ENCODE measurements around the gene SMG6.

The SMG6 gene

DNA sequence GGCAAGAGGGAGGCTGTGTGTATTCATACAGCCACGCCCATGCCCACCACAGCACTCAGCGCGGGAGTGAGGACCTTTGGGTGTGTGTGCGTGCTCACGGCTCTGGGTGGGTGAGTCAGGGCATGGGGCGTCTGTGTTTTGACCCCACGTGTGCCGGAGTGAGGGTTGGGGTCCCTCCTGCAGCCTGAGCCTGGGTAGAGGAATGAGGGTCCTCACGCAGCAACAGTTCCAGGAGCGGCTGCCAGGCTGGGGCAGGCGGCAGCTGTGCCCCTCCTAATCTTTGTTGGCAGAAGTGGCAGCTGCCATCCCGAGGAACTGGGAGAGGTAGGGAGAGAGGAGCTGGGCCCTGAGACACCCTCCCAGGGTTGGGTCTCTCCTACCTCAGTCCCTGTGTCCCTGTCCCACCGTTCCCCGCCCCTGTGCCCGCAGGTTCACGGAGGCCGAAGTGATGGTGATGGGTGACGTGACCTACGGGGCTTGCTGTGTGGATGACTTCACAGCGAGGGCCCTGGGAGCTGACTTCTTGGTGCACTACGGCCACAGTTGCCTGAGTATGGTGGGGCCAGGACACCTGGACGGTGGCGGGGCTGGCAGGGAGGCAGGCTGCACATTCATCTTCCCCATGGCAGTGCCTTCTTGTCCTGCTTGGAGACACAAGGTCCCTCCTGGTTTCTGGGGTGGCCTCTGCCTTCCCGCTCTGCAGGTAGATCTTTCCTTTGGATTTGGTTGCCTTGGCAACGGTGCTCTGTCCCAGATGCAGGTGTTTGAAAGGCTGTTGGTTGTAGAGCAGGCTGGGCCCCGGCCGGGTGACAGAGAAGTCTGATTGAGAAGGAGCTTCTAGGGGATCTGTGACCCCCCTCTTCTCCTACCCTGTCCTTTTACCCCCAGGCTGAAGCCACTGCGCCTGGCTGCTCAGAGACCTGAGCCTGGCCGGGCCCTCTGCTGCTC is 267.8 kb downstream of the SMG6 start:
- in situ Hi-C loops (cut with MboI; ENCODE audit: low sequenced_read_pairs) = loop anchor here (10.0 to 25.0 kb wide), 2 partner anchors 151 to 324 kb away; partner anchors contain the start of genes TLCD2 and WDR81

DNA sequence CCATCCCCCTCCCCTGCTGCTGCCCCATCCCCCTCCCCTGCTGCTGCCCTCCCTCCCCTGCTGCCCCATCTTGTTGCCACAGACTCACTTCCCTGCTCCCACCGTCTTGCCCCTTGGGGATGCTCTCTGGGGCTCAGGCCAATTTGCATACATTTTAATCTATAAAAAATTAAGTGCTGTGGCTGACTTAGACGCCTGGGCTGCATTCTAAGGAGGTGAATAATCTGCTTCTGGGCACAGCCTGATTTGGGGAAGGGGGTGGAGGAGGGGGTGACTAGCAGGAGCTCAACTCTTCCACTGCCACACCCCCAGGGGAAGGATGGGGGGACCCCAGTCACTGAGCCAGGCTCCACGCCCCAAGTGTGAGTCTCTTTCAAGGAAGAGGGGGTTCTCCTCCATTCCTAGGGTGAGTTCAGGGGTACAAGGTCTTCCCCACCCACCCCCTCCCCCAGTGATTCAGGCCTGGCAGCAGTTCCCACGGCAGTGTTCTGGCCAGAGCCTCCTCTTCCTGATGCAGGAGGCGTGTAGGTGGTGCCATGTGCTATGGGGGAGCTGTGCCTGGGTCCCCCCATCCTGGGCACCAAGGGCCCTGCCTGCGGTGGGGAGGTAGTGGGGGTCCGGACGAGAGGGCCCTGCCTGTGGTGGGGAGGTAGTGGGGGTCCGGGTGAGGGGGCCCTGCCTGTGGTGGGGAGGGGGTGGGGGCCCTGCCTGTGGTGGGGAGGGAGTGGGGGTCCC is 268.6 kb downstream of the SMG6 start:
- in situ Hi-C loops (cut with MboI; ENCODE audit: low sequenced_read_pairs) = loop anchor here (10.0 to 25.0 kb wide), 2 partner anchors 150 to 323 kb away; partner anchors contain the start of genes TLCD2 and WDR81

- in situ Hi-C loops (cut with MboI; ENCODE audit: low sequenced_read_pairs) = loop anchor here (10.0 to 25.0 kb wide), 2 partner anchors 149 to 322 kb away; partner anchors contain the start of genes TLCD2 and WDR81
These were observed 269.4 kb downstream of the SMG6 start for GRCh38 chr17:2034157-2034556.

- in situ Hi-C loops (cut with MboI; ENCODE audit: low sequenced_read_pairs) = loop anchor here (10.0 to 25.0 kb wide), 2 partner anchors 148 to 321 kb away; partner anchors contain the start of genes TLCD2 and WDR81
These were observed 270.4 kb downstream of the SMG6 start for GRCh38 chr17:2033153-2033552.

DNA sequence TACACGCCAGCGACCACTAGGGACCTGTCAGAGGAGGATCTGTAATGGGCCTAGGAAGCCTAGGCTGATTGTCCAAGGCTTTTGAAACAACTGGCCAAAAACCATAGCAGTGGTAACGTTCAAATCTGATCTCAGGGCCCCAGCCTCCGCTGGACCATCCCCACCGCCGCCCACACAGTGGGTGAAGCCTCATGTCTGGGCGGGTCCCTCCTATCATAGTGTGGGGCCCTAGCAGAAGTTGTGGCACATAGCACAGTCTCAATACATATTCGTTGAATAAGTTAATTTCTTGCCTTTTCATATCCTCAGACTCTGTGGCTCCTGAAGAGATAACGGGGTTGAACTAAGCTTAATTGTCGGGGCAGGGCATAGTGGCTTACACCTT is 272.8 kb downstream of the SMG6 start:
- in situ Hi-C loops (cut with MboI; ENCODE audit: low sequenced_read_pairs) = loop anchor here (10.0 to 25.0 kb wide), 2 partner anchors 146 to 318 kb away; partner anchors contain the start of genes TLCD2 and WDR81

GRCh38 chr17:2029911-2030778 is 273.4 kb downstream of the SMG6 start, which contains the start of gene DPH1:
Gene DPH1, plus strand, starts transcription at chr17:2030153. Its CDS starts 17 bp downstream, at chr17:2030170.
- in situ Hi-C loops (cut with MboI; ENCODE audit: low sequenced_read_pairs) = loop anchor here (10.0 to 25.0 kb wide), 2 partner anchors 145 to 318 kb away; partner anchors contain the start of genes TLCD2 and WDR81

DNA sequence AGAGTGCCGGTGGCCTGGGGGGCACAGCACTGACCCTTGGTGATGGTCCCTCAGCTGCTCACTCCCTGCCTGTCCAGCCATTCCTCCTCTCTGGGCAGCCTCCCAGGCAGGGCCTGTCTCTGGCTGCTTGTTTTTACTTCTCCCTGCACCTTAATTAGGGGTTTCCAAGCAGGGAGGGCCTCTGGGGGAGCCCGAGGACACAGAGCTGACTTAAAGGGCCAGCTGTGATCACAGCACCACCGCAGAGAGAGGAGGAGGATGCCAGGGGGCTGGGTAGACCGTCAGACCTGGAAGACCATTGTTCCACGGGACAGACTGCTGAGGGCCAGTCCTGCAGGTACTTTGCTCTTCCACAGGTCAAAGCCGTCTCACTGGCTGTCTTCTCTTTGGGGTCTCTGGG is 274.8 kb downstream of the SMG6 start:
- in situ Hi-C loops (cut with MboI; ENCODE audit: low sequenced_read_pairs) = loop anchor here (25.0 kb wide), 1 partner anchor 316 kb away; the partner anchor contains the start of genes TLCD2 and WDR81

GRCh38 chr17:2028234-2028614 is 275.4 kb downstream of the SMG6 start:
- in situ Hi-C loops (cut with MboI; ENCODE audit: low sequenced_read_pairs) = loop anchor here (25.0 kb wide), 1 partner anchor 316 kb away; the partner anchor contains the start of genes TLCD2 and WDR81

GRCh38 chr17:2027528-2028233 is 275.9 kb downstream of the SMG6 start:
- in situ Hi-C loops (cut with MboI; ENCODE audit: low sequenced_read_pairs) = loop anchor here (25.0 kb wide), 1 partner anchor 315 kb away; the partner anchor contains the start of genes TLCD2 and WDR81

GRCh38 chr17:2025622-2026309 is 277.8 kb downstream of the SMG6 start:
- in situ Hi-C loops (cut with MboI; ENCODE audit: low sequenced_read_pairs) = loop anchor here (25.0 kb wide), 1 partner anchor 313 kb away; the partner anchor contains the start of genes TLCD2 and WDR81

- in situ Hi-C loops (cut with MboI; ENCODE audit: low sequenced_read_pairs) = loop anchor here (25.0 kb wide), 1 partner anchor 313 kb away; the partner anchor contains the start of genes TLCD2 and WDR81
These were observed 278.4 kb downstream of the SMG6 start, which contains the start of gene RTN4RL1 for GRCh38 chr17:2025220-2025621. Gene RTN4RL1, minus strand, starts transcription at chr17:2025334. Its CDS starts 469 bp downstream, at chr17:2024865.

GRCh38 chr17:2024572-2025219 is 278.9 kb downstream of the SMG6 start:
- in situ Hi-C loops (cut with MboI; ENCODE audit: low sequenced_read_pairs) = loop anchor here (25.0 kb wide), 1 partner anchor 312 kb away; the partner anchor contains the start of genes TLCD2 and WDR81

DNA sequence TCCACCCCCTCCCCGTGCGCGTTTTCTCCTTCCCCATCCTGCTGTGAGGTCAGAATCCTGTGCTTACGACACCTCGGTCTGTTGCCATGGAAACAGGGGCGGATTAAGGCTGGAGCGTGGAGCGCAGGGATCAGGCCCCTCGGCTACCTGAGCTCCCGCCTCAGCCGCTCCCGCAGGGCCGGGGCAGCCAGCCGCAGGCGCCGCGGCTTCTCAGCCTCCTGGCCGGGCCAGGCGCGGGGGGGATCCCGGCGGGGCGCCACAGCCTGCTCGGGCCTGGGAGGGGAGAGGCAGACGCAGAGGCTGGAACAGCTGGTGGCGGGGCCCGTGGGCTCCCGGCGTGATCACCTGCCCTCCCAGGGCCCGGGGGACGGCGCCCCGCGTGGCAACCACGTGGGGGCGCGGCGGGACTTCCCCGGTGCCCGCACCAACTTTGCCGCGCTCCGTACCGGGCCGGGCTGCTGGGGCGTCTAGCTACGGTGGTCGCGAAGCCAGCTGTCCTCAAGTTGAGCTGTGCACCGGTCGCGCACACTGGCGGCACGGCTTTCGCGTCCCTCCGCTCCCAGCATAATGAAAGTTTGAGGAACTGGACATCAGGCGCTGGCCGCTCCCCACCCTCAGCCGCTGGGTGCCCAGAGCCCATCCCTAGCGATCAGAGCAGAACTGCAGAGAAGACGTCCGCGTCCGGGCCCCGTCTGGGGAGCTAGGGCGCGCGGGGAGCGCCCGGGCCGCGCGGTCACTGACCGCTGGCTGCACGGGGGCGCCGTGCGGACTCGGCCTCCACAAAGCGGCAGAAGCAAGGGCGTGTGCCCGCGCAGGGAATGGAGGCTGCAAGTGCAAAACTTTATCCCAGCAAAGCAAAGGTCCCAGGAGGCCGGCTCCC is 279.7 kb downstream of the SMG6 start:
- in situ Hi-C loops (cut with MboI; ENCODE audit: low sequenced_read_pairs) = no loop called here

GRCh38 chr17:2023256-2023655 is 280.3 kb downstream of the SMG6 start:
- in situ Hi-C loops (cut with MboI; ENCODE audit: low sequenced_read_pairs) = no loop called here

DNA sequence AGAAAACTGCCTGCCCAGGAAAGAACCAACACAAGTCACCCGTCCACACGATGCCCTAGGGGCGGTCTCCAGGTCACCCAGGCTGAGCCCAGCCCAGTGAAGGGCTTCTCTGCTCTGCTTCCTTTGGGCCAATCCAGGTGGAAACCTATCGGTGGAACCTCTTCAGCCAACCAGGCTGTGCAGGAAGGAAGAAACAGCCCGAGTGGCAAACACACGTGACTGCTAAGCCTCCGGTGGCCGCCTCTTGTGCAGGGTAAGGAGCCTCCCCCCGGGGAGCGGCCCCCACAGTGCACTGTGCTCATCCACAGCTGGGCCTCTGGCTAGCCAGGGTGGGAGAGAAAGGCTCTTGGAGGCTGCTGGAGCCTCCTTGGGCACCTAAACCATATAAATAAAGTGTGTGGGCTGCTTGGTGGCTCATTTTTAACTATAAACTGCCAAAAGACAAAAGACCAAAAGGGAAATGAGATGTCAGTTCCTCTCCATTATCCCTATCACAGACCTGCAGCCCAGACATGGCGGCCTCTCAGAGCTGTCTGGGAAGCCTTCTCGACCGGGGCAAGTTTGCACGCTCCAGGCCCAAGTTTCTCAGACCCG is 280.8 kb downstream of the SMG6 start:
- in situ Hi-C loops (cut with MboI; ENCODE audit: low sequenced_read_pairs) = no loop called here

- in situ Hi-C loops (cut with MboI; ENCODE audit: low sequenced_read_pairs) = no loop called here
These were observed 282.9 kb downstream of the SMG6 start for GRCh38 chr17:2020721-2021120.
